GM12878 (cell line): ENCODE measurements around the gene ZNF423. TPM values are rescaled to one million over a fixed set of nuclear protein-coding genes. Genes with fewer than 3 reads are reported as not detected.
A peak's percentile ranks its signal among the peaks of the same experiment; 100 is the strongest.

ENCODE experiments used
- ATAC-seq: fragments of 200-7000 bp; cut with Tn5 transposase; 3 replicates; pipeline ENCODE4 v1.9.1; 2020; ENCODE audit warnings: mild to moderate bottlenecking, moderate library complexity
- BruUV-seq: library from RNA; stranded (reverse); fragments of 400-500 nt; replicated peaks from 2 replicates; lab custom pipeline; 2021; lab: Mats Ljungman, UMichigan
- CTCF ChIA-PET: fragments of 300-600 bp; sonication (Branson Sonifier 250); formaldehyde crosslinking; extraction: SDS; loops from one replicate; lab custom pipeline; 2021; ENCODE audit warnings: inconsistent platforms; lab: Yijun Ruan, JAX
- POLR2A ChIA-PET: fragments of 350-600 bp; formaldehyde crosslinking; extraction: SDS; loops from one replicate; lab custom pipeline; 2021; ENCODE audit warnings: inconsistent platforms; lab: Charles Lee
- RAD21 ChIA-PET: fragments of 300-600 bp; sonication (Branson Sonifier 250); formaldehyde crosslinking; loops from one replicate; lab custom pipeline; 2023; ENCODE audit warnings: antibody characterized with exemption; ENCODE audit not compliant: unreplicated experiment; lab: Charles Lee
- SMC1A ChIA-PET: fragments of 300-600 bp; sonication (Branson Sonifier 250); formaldehyde crosslinking; loops from one replicate; lab custom pipeline; 2023; ENCODE audit not compliant: unreplicated experiment, uncharacterized antibody; lab: Charles Lee
- DNase-seq: peaks from one replicate; pipeline ENCODE4 v3.0.0-alpha.2; 2011; ENCODE audit warnings: low read depth, low spot score
- FAIRE-seq: peaks from 3 replicates; lab custom pipeline; 2011; peaks lifted over from hg19 to GRCh38; lab: Jason Lieb, UNC
- H2AFZ ChIP-seq: 2 replicates; pipeline ENCODE4 v1.6.0; 2011; ENCODE audit warnings: low read depth, low read length, control low read depth; ENCODE audit not compliant: control insufficient read depth
- H3K27ac ChIP-seq: 2 replicates; pipeline ENCODE4 v1.5.1; 2011; ENCODE audit warnings: control low read depth; ENCODE audit not compliant: control insufficient read depth, insufficient read depth
- H3K27me3 ChIP-seq, 2 experiments: replicated peaks in 1 of 2; 2 replicates each; pipeline versions ENCODE4 v1.6.0 to v1.6.1; 2011; ENCODE audit warnings: low read length in 1 of 2; ENCODE audit not compliant: control insufficient read depth in 2 of 2, insufficient read depth in 2 of 2
- H3K36me3 ChIP-seq, 2 experiments: 2 replicates each; pipeline ENCODE4 v1.5.1; 2011; ENCODE audit warnings: low read length in 1 of 2; ENCODE audit not compliant: control insufficient read depth in 2 of 2, insufficient read depth in 2 of 2
- H3K4me1 ChIP-seq: 2 replicates; pipeline ENCODE4 v1.6.1; 2011; ENCODE audit warnings: mild to moderate bottlenecking, low read length, moderate library complexity, mixed read lengths; ENCODE audit not compliant: control insufficient read depth, insufficient read depth
- H3K4me2 ChIP-seq: 2 replicates; pipeline ENCODE4 v1.6.0; 2011; ENCODE audit warnings: control low read depth; ENCODE audit not compliant: control insufficient read depth, insufficient read depth
- H3K4me3 ChIP-seq: fragments of 200-600 bp; sonication (generic); 2 replicates; pipeline ENCODE4 v1.5.1; 2016
- H3K79me2 ChIP-seq: 2 replicates; pipeline ENCODE4 v1.6.0; 2011; ENCODE audit warnings: low read length; ENCODE audit not compliant: control insufficient read depth, insufficient read depth
- H3K9ac ChIP-seq: 2 replicates; pipeline ENCODE4 v1.8.0; 2011; ENCODE audit warnings: low read length, control low read depth, mixed read lengths; ENCODE audit not compliant: control insufficient read depth, insufficient read depth
- H3K9me3 ChIP-seq: replicated peaks from 3 replicates; pipeline ENCODE4 v1.5.1; 2011; ENCODE audit warnings: mild to moderate bottlenecking, low read length; ENCODE audit not compliant: control insufficient read depth, insufficient read depth
- H4K20me1 ChIP-seq: 2 replicates; pipeline ENCODE4 v1.6.0; 2011; ENCODE audit not compliant: control insufficient read depth, insufficient read depth
- BMI1 ChIP-seq: fragments of 450-650 bp; IDR thresholded peaks from 2 replicates; pipeline ENCODE4 v1.6.1; 2016; ENCODE audit warnings: mild to moderate bottlenecking, moderate library complexity, borderline replicate concordance
- IKZF1 ChIP-seq: fragments of 450-650 bp; conservative IDR thresholded peaks from 2 replicates; pipeline ENCODE4 v1.6.1; 2017; ENCODE audit warnings: antibody characterized with exemption, mild to moderate bottlenecking
- JUNB ChIP-seq: IDR thresholded peaks from 2 replicates; pipeline ENCODE4 v1.6.1; 2016; ENCODE audit warnings: antibody characterized with exemption, mild to moderate bottlenecking
- NBN ChIP-seq: fragments of 450-650 bp; IDR thresholded peaks from 2 replicates; pipeline ENCODE4 v1.6.1; 2016
- NRF1 ChIP-seq: conservative IDR thresholded peaks from 2 replicates; pipeline ENCODE4 v1.6.1; 2011; ENCODE audit warnings: mild to moderate bottlenecking, low read depth, low read length, improper control_type of control experiment
- WGBS: methylation state at CpG from one replicate; pipeline ENCODE4 v1.1.6; 2016; ENCODE audit warnings: low lambda C conversion rate; ENCODE audit not compliant: insufficient replicate concordance, insufficient coverage; ENCODE audit errors: missing lambda C conversion rate; 5-methylcytosine and 5-hydroxymethylcytosine counted together
- in situ Hi-C: fragments of 300-500 bp; cut with MboI; formaldehyde crosslinking; loops from 9 replicates; pipeline ENCODE4 v1.14.3; 2018; ENCODE audit warnings: mixed read lengths
- intact Hi-C: fragments of 100-400 bp; cut with micrococcal nuclease; formaldehyde crosslinking; loops from one replicate; pipeline ENCODE4 v1.14.2; 2022; ENCODE audit not compliant: unreplicated experiment
- polyA plus RNA-seq, 11 experiments: library from polyadenylated mRNA; depleted of rRNA in 4 of 11; unstranded in 6 of 11; stranded (reverse) in 5 of 11; fragments of >200 nt; fragmentation: Nextera tagmentation in 4 of 11; fragmentation: Illumina TruSeq in 1 of 11; extraction: Ambion mirVana in 4 of 11; extraction: Trizol in 1 of 11; gene quantifications; 1 replicate in 1 of 11; 2 replicates in 10 of 11; pipeline versions ENCODE4 v1.2.1 to v1.2.3, GENCODE V29; 2011 to 2016; ENCODE audit warnings: inconsistent platforms in 2 of 11, missing spikeins in 2 of 11, low read depth in 1 of 11
- total RNA-seq, 4 experiments: library from RNA; depleted of rRNA in 3 of 4; stranded (reverse); fragments of >200 nt in 3 of 4; fragmentation: Illumina TruSeq in 1 of 4; extraction: Trizol in 1 of 4; gene quantifications; 2 replicates each; pipeline versions ENCODE4 v1.2.1 to v1.2.3, GENCODE V29; 2013 to 2021

The ZNF423 gene
- total and polyA plus RNA-seq, 10 of the 15 experiments (the other 5 are each of a cell fraction or from before 2014, with no cell fraction given): 0.03 to 0.64 (median 0.10) TPM

GRCh38 chr16:49531931-49532840, 323.7 kb downstream of the ZNF423 start:
- no peaks in the 10 kb centered on the region for H4K20me1 ChIP-seq
- no peak for ATAC-seq
- SMC1A ChIA-PET: no interaction called here
- TF ChIP-seq NBN: no peak
- TF ChIP-seq BMI1: peak; percentile 75
- TF ChIP-seq, all 136 proteins: peak for 1
- no peaks in the 10 kb centered on the region for H3K79me2 ChIP-seq
- ChIA-PET POLR2A (no interaction called here), CTCF (no interaction called here), RAD21 (interaction anchor here (0.8 kb wide), 1 partner anchor 61 kb away, joined by 3 read pairs; no protein-coding TSS in a partner anchor)
- no peaks in the 10 kb centered on the region; a peak in 2 of 4 replicates for H3K27me3 ChIP-seq
- H3K27ac ChIP-seq: no peak overlapping the region
- H3K4me3 ChIP-seq: no peak overlapping the region
- no peak for DNase-seq
- 38% methylated on average over 22 of the region's 22 CpGs for WGBS
- no TSS peak for BruUV-seq
- no peaks in the 10 kb centered on the region for H3K9me3 ChIP-seq
- H3K9ac ChIP-seq: no peak overlapping the region
- intact Hi-C loops: no loop called here
- FAIRE-seq: no peak
- no peak overlapping the region for H2AFZ ChIP-seq
- no peak overlapping the region for H3K4me2 ChIP-seq
- H3K36me3 ChIP-seq: no peaks in the 10 kb centered on the region
- H3K4me1 ChIP-seq: peaks cover 8% of the 10 kb centered on the region
- in situ Hi-C loops: no loop called here

GRCh38 chr16:49531425-49531824, 324.5 kb downstream of the ZNF423 start:
- H3K4me3 ChIP-seq: no peak overlapping the region
- BruUV-seq: no TSS peak
- POLR2A ChIA-PET: no interaction called here
- no peaks in the 10 kb centered on the region; a peak in 2 of 4 replicates for H3K27me3 ChIP-seq
- no peak overlapping the region for H3K4me2 ChIP-seq
- in situ Hi-C loops (no loop called here), intact Hi-C loops (no loop called here)
- CTCF ChIA-PET: no interaction called here
- no peaks in the 10 kb centered on the region for H3K36me3 ChIP-seq
- TF ChIP-seq NRF1: no peak
- TF ChIP-seq JUNB: no peak
- no peak for TF ChIP-seq IKZF1
- H3K27ac ChIP-seq: no peak overlapping the region
- H2AFZ ChIP-seq: no peak overlapping the region
- H4K20me1 ChIP-seq: no peaks in the 10 kb centered on the region
- RAD21 ChIA-PET: no interaction called here
- no peak overlapping the region for H3K9ac ChIP-seq
- FAIRE-seq: no peak
- DNase-seq: no peak
- WGBS: 69% methylated on average over 3 of the region's 3 CpGs
- ATAC-seq: no peak
- H3K9me3 ChIP-seq: no peaks in the 10 kb centered on the region
- no peaks in the 10 kb centered on the region for H3K79me2 ChIP-seq
- SMC1A ChIA-PET: no interaction called here
- peaks cover 8% of the 10 kb centered on the region for H3K4me1 ChIP-seq
